Left colon (tissue), 2 donors: ENCODE results near the gene PATL1. TPM values are rescaled to one million over a fixed set of nuclear protein-coding genes. Genes with fewer than 3 reads are reported as not detected.

Experiments
- microRNA-seq, 2 donors: library from miRNA; unstranded; fragments of <30 nt; microRNA quantifications; one replicate each; pipeline versions ENCODE4 v1.1.0 to v1.2.0, GENCODE V29; 2020
- total RNA-seq, 2 donors: library from RNA; stranded (reverse); fragmentation: NEBNext Ultra II Directional; extraction: Animal tissue kit (Norgen Biotek cat#: 25700); gene quantifications; one replicate each; pipeline ENCODE4 v1.2.1, GENCODE V29; 2021
- donor health status: DM: no; HTN: no; CAD: no.
- donor health status: DM: yes; HTN: yes; CAD: no.

The PATL1 gene
- total RNA-seq, 2 donors from 2014 or later: 33.9 to 38.1 TPM

Small RNA genes within 50 kb of the gene (microRNA-seq; reads per million reads assigned to microRNA genes)
- gene MIR3162: 0 to 1.1 reads per million in 2 donors

Other genes starting within 250 kb of the PATL1 start
- not detected for gene OR5A2, start 242.6 kb downstream of the PATL1 start, total RNA-seq
- not detected for gene OR5A1, start 232.6 kb downstream of the PATL1 start, total RNA-seq
- not detected for gene OR4D6, start 212.1 kb downstream of the PATL1 start, total RNA-seq
- gene OR4D10, start 195.7 kb downstream of the PATL1 start, total RNA-seq: not detected
- not detected for gene OR4D11, start 165.5 kb downstream of the PATL1 start, total RNA-seq
- not detected for gene OR4D9, start 157.5 kb downstream of the PATL1 start, total RNA-seq
- gene OSBP, start 53.3 kb downstream of the PATL1 start, total RNA-seq: 10 to 100 TPM; 51.3 to 62.1 TPM
- gene OR10V1, start 44.8 kb upstream of the PATL1 start, total RNA-seq: not detected
- 100 to 1,000 TPM in 1 of 2 donors, 10 to 100 TPM in 1; 83.8 to 133 TPM for gene STX3, start 86.3 kb upstream of the PATL1 start, total RNA-seq
- 10 to 100 TPM; 48.5 to 52.3 TPM for gene MRPL16, start 141.7 kb upstream of the PATL1 start, total RNA-seq
- under 1 TPM in 1 of 2 donors, not detected in 1; 0.31 TPM for gene CBLIF, start 176.5 kb upstream of the PATL1 start, total RNA-seq
- not detected for gene TCN1, start 197.4 kb upstream of the PATL1 start, total RNA-seq
- under 1 TPM in 1 of 2 donors, not detected in 1; 0.46 TPM for gene OOSP3, start 209.7 kb upstream of the PATL1 start, total RNA-seq